Astrocyte (in vitro differentiated cells and primary cell): ENCODE results near the gene KRTAP19-7.

ENCODE experiments used
- CTCF ChIP-seq: IDR thresholded peaks from 2 replicates; pipeline ENCODE4 v1.5.1; 2011; ENCODE audit warnings: low read depth, mild to moderate bottlenecking, inconsistent platforms, low read length, moderate library complexity; ENCODE audit not compliant: insufficient read depth
- EZH2 ChIP-seq: IDR thresholded peaks from 2 replicates; pipeline ENCODE4 v1.6.1; 2012; ENCODE audit warnings: mild to moderate bottlenecking, low read length, inconsistent platforms; ENCODE audit not compliant: insufficient read depth

DNA sequence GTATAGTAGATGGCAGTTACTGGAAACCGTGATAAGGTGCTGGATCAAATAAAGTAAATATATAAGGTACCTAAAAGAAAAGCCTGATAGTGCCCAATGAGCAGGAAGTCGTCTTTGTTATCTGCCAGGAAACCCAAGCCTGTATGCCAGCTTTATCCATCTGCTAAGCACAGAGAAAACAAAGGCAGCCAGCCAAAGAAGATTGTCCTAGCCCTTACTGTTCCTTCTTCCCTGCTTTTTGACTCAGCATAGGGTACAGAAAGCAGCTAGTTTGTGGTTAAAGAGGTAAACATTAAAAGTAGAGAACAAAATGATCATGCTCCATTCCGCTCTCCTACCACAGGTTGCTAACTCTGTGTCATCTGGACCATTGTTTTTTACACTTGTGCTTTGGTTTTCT, 19.0 kb upstream of the KRTAP19-7 start:
- TF ChIP-seq EZH2 (no peak), CTCF (no peak)
